Ishikawa (cell line): Measurements from ENCODE around the gene ATRAID.

Experiments used
- CEBPB ChIP-seq: IDR thresholded peaks from 2 replicates; pipeline ENCODE4 v1.6.1; 2012
- CREB1 ChIP-seq: IDR thresholded peaks from 2 replicates; pipeline ENCODE4 v1.6.1; 2012; ENCODE audit warnings: low read depth
- EGR1 ChIP-seq: IDR thresholded peaks from 2 replicates; pipeline ENCODE4 v1.6.1; 2012
- EP300 ChIP-seq: IDR thresholded peaks from 2 replicates; pipeline ENCODE4 v1.6.1; 2012; ENCODE audit warnings: borderline replicate concordance
- FOXM1 ChIP-seq: IDR thresholded peaks from 2 replicates; pipeline ENCODE4 v1.6.1; 2012; ENCODE audit warnings: low read depth, borderline replicate concordance
- MAX ChIP-seq: IDR thresholded peaks from 2 replicates; pipeline ENCODE4 v1.6.1; 2012
- NFIC ChIP-seq: IDR thresholded peaks from 2 replicates; pipeline ENCODE4 v1.6.1; 2012
- RAD21 ChIP-seq: IDR thresholded peaks from 2 replicates; pipeline ENCODE4 v1.6.1; 2012; ENCODE audit warnings: low read depth
- REST ChIP-seq: IDR thresholded peaks from 2 replicates; pipeline ENCODE4 v1.6.1; 2012; ENCODE audit warnings: low read depth, mild to moderate bottlenecking
- TAF1 ChIP-seq: IDR thresholded peaks from 2 replicates; pipeline ENCODE4 v1.6.1; 2012; ENCODE audit warnings: low read depth, mild to moderate bottlenecking
- TCF12 ChIP-seq: IDR thresholded peaks from 2 replicates; pipeline ENCODE4 v1.6.1; 2012; ENCODE audit warnings: low read depth
- TEAD4 ChIP-seq: IDR thresholded peaks from 2 replicates; pipeline ENCODE4 v1.6.1; 2012
- USF1 ChIP-seq: IDR thresholded peaks from 2 replicates; pipeline ENCODE4 v1.6.1; 2012
- YY1 ChIP-seq: IDR thresholded peaks from 2 replicates; pipeline ENCODE4 v1.6.1; 2012; ENCODE audit warnings: low read depth
- ZBTB7A ChIP-seq: IDR thresholded peaks from 2 replicates; pipeline ENCODE4 v1.6.1; 2012; ENCODE audit warnings: low read depth

The ATRAID gene

DNA sequence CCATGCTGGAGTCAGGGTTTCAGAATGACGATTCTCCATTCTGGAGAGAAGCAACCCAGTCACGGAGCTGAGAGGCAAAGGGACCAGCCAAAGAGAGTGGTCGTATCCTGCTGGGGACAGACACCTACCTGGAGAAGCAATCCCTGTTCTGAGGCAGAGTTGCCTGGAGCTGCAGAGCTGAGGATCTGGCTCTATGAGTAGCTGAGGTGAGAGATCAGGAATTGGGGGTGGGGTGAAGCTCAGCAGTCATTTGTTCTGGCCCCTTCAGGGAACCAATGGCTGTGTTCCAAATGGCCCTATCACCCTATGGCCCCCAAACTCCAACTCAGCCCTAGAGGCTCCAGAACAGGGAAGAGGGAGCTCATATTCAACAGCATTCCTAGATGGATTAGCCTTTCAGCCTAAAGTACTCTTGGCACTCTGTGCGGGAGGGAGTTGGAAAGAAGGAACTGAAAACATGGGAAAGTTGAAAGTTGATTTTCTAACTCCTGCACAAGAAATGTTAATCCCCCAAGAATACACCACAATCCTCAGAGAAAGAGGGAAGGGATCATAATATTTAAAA is 3.3 kb upstream of the ATRAID start:
- TF ChIP-seq MAX (no peak), ZBTB7A (no peak), CEBPB (no peak), RAD21 (no peak), CREB1 (no peak), TCF12 (no peak), EGR1 (no peak)

GRCh38 chr2:27209621-27210401 is 2.0 kb upstream of the ATRAID start:
- TF ChIP-seq CEBPB (no peak), TCF12 (no peak), EP300 (no peak), NFIC (no peak), RAD21 (no peak), TEAD4 (no peak), EGR1 (no peak), ZBTB7A (no peak), REST (no peak), CREB1 (no peak), YY1 (no peak), TAF1 (no peak), USF1 (no peak), FOXM1 (no peak), MAX (no peak)

GRCh38 chr2:27211241-27211942 is 449 bp upstream of the ATRAID start:
- TF ChIP-seq CREB1 (no peak), MAX (peak; percentile 30), ZBTB7A (0 out of 2 replicates have a peak, but pooled peaks have one; percentile 32), RAD21 (no peak)

DNA sequence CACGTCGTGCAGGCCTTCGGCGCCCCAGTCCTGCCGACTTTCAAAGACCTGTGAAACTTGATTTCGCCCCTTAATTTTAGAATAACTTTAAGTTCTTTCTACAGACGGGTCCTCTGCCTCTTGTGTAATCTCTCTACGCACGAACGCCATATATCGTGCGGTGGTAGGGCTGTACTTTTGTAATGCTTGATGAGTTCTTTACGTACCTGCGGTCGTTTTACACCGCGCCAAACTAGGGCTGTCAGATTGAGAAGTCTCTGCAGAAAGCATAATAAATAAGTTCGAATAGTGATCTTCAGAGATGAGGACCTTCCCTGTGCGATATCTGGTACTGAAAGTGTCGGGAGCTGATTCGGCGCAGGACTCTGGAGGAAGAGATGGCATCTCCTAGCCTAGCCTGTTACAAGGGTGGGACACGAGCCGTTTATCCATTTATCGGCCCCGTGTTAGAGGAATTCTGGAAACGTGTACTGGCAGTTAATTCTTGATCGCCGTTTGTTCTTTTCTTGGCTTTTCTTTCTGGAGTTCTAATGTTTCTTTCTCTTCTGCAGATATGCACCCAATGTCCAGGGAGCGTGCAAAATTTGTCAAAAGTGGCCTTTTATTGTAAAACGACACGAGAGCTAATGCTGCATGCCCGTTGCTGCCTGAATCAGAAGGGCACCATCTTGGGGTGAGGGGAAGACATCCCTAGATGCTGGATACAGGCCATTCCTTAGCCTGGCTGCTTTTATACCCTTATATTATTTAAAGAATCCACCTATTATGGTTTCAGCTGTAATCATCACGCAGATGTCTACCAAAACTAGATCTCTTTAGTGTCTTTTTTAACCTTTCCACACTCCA is 1.0 kb downstream of the ATRAID start:
- TF ChIP-seq REST (no peak), CEBPB (peak; percentile 39; the same call in 1 of the 2 replicates), EGR1 (no peak), YY1 (peak; percentile 57), CREB1 (no peak), TEAD4 (no peak)

GRCh38 chr2:27214941-27215340 is 3.1 kb downstream of the ATRAID start:
- TF ChIP-seq USF1, result no peak
- no peak for TF ChIP-seq CEBPB
- TF ChIP-seq EP300, result no peak
- TF ChIP-seq TEAD4, result no peak
- TF ChIP-seq MAX, result no peak
- TF ChIP-seq FOXM1, result no peak
- no peak for TF ChIP-seq YY1
- TF ChIP-seq ZBTB7A, result no peak
- TF ChIP-seq RAD21, result no peak
- TF ChIP-seq EGR1, result no peak
- TF ChIP-seq TAF1, result no peak
- no peak for TF ChIP-seq TCF12
- TF ChIP-seq NFIC, result no peak
- TF ChIP-seq CREB1, result no peak
- TF ChIP-seq REST, result no peak
